Left kidney (tissue), 8 donors: ENCODE results near the gene PPP1CA. TPM values are rescaled to one million over a fixed set of nuclear protein-coding genes. Genes with fewer than 3 reads are reported as not detected.

Experiments used
- DNase-seq: peaks from one replicate; pipeline ENCODE4 v3.0.0-alpha.2; 2013
- long read RNA-seq, 8 donors: transcript quantifications; one replicate each; lab custom pipeline, GENCODE V29; 2026
- polyA plus RNA-seq: library from polyadenylated mRNA; unstranded; fragments of 120-200 nt; gene quantifications from one replicate; pipeline ENCODE4 v1.2.1, GENCODE V29; 2013; ENCODE audit not compliant: insufficient read length

Gene PPP1CA
- 154 TPM for polyA plus RNA-seq
- long read RNA-seq, donor 1, transcript PPP1CA-203 (7 exons, 1,476 nt) = major isoform, 129 of 180 reads
- long read RNA-seq, donor 1, transcript PPP1CA-202 (6 exons, 1,054 nt) = minor isoform, 5 of 180 reads
- long read RNA-seq, donor 1, partial matches to known transcripts = 43 of 180 reads
- long read RNA-seq, donor 1, other reads (novel, unspliced or antisense) = 0 of 180 reads
- long read RNA-seq, donor 2, transcript PPP1CA-203 (7 exons, 1,476 nt) = major isoform, 90 of 119 reads
- long read RNA-seq, donor 2, partial matches to known transcripts = 23 of 119 reads
- long read RNA-seq, donor 2, other reads (novel, unspliced or antisense) = 0 of 119 reads
- long read RNA-seq, donor 3, transcript PPP1CA-203 (7 exons, 1,476 nt) = major isoform, 70 of 109 reads
- long read RNA-seq, donor 3, partial matches to known transcripts = 32 of 109 reads
- long read RNA-seq, donor 3, other reads (novel, unspliced or antisense) = 0 of 109 reads
- long read RNA-seq, donor 4, partial matches to known transcripts = 7 of 10 reads
- long read RNA-seq, donor 4, other reads (novel, unspliced or antisense) = 0 of 10 reads
- long read RNA-seq, donor 5, transcript PPP1CA-203 (7 exons, 1,476 nt) = major isoform, 146 of 199 reads
- long read RNA-seq, donor 5, transcript PPP1CA-202 (6 exons, 1,054 nt) = minor isoform, 5 of 199 reads
- long read RNA-seq, donor 5, transcript PPP1CA-204 (6 exons, 1,677 nt) = minor isoform, 6 of 199 reads
- long read RNA-seq, donor 5, partial matches to known transcripts = 41 of 199 reads
- long read RNA-seq, donor 5, other reads (novel, unspliced or antisense) = 0 of 199 reads
- long read RNA-seq, donor 6, transcript PPP1CA-202 (6 exons, 1,054 nt) = minor isoform, 6 of 162 reads
- long read RNA-seq, donor 6, transcript PPP1CA-204 (6 exons, 1,677 nt) = minor isoform, 9 of 162 reads
- long read RNA-seq, donor 6, transcript PPP1CA-203 (7 exons, 1,476 nt) = major isoform, 100 of 162 reads
- long read RNA-seq, donor 6, partial matches to known transcripts = 46 of 162 reads
- long read RNA-seq, donor 6, other reads (novel, unspliced or antisense) = 0 of 162 reads
- long read RNA-seq, donor 7, transcript PPP1CA-204 (6 exons, 1,677 nt) = minor isoform, 6 of 2,954 reads
- long read RNA-seq, donor 7, transcript PPP1CA-203 (7 exons, 1,476 nt) = major isoform, 136 of 2,954 reads
- long read RNA-seq, donor 7, partial matches to known transcripts = 1,664 of 2,954 reads
- long read RNA-seq, donor 7, other reads (novel, unspliced or antisense) = 1,141 of 2,954 reads
- long read RNA-seq, donor 8, transcript PPP1CA-203 (7 exons, 1,476 nt) = major isoform, 36 of 56 reads
- long read RNA-seq, donor 8, partial matches to known transcripts = 16 of 56 reads
- long read RNA-seq, donor 8, other reads (novel, unspliced or antisense) = 0 of 56 reads

GRCh38 chr11:67401495-67402191 is at the start of gene PPP1CA:
TSS of gene PPP1CA (minus strand) at chr11:67401858. CDS start at chr11:67401782, 76 bp downstream.
- peak; percentile 86 for DNase-seq

- no peak for DNase-seq
These were observed 49.4 kb upstream of the PPP1CA start for GRCh38 chr11:67450796-67451657.

GRCh38 chr11:67449116-67449844 is 47.6 kb upstream of the PPP1CA start:
- DNase-seq = no peak

- no peak for DNase-seq
These were observed 46.6 kb upstream of the PPP1CA start for GRCh38 chr11:67448220-67448609.

GRCh38 chr11:67445515-67445914 is 43.9 kb upstream of the PPP1CA start:
- no peak for DNase-seq

- no peak for DNase-seq
These were observed 41.1 kb upstream of the PPP1CA start for GRCh38 chr11:67442504-67443404.

GRCh38 chr11:67441731-67442351 is 40.2 kb upstream of the PPP1CA start:
- no peak for DNase-seq

- DNase-seq = no peak
These were observed 39.5 kb upstream of the PPP1CA start for GRCh38 chr11:67441098-67441563.

- no peak for DNase-seq
These were observed 38.8 kb upstream of the PPP1CA start for GRCh38 chr11:67440229-67441097.

GRCh38 chr11:67439321-67440228 is 37.9 kb upstream of the PPP1CA start:
- DNase-seq = no peak

GRCh38 chr11:67438158-67438902 is 36.7 kb upstream of the PPP1CA start:
- DNase-seq = no peak

- no peak for DNase-seq
These were observed 36.1 kb upstream of the PPP1CA start for GRCh38 chr11:67437809-67438157.

- no peak for DNase-seq
These were observed 35.6 kb upstream of the PPP1CA start, which contains the start of gene PTPRCAP for GRCh38 chr11:67437082-67437808. TSS of gene PTPRCAP (minus strand) at chr11:67437682. CDS start at chr11:67437619, 63 bp downstream.

GRCh38 chr11:67436459-67437081 is 34.9 kb upstream of the PPP1CA start:
- DNase-seq = no peak
